OCI-LY1 (cell line): ENCODE data around the gene LSS.
"Not testable (repeated sequence)": the region's sequence is repeated elsewhere in the genome, so short reads cannot be mapped to it uniquely, and the experiment has no call there.

Source experiments
- H2AFZ ChIP-seq: fragments of 200-600 bp; sonication (generic), shearing (Covaris generic); 2 replicates; pipeline ENCODE4 v1.6.0; 2014; ENCODE audit warnings: antibody characterized with exemption, mild to moderate bottlenecking, low read length
- H3F3A ChIP-seq: fragments of 200-600 bp; sonication (generic), shearing (Covaris generic); 2 replicates; pipeline ENCODE4 v1.6.0; 2014; ENCODE audit warnings: mild to moderate bottlenecking, antibody characterized with exemption, low read length, moderate library complexity; ENCODE audit not compliant: insufficient read depth
- H3K27ac ChIP-seq: fragments of 200-600 bp; sonication (generic); 2 replicates; pipeline ENCODE4 v1.5.1; 2014; ENCODE audit warnings: low read length, mixed run types, mild to moderate bottlenecking, low read depth; ENCODE audit not compliant: poor library complexity, severe bottlenecking
- H3K27me3 ChIP-seq: fragments of 200-600 bp; sonication (generic); 2 replicates; pipeline ENCODE4 v1.6.0; 2014; ENCODE audit warnings: antibody characterized with exemption, mild to moderate bottlenecking, low read length, moderate library complexity; ENCODE audit not compliant: insufficient read depth
- H3K36me3 ChIP-seq: fragments of 200-600 bp; sonication (generic); 2 replicates; pipeline ENCODE4 v1.6.1; 2014; ENCODE audit warnings: mild to moderate bottlenecking, antibody characterized with exemption, low read length, moderate library complexity, mixed read lengths; ENCODE audit not compliant: insufficient read depth
- H3K4me1 ChIP-seq: fragments of 200-600 bp; sonication (generic); 2 replicates; pipeline ENCODE4 v1.5.1; 2014; ENCODE audit warnings: mild to moderate bottlenecking, low read length, moderate library complexity; ENCODE audit not compliant: insufficient read depth, severe bottlenecking
- H3K4me2 ChIP-seq: fragments of 200-600 bp; sonication (generic), shearing (Covaris generic); 2 replicates; pipeline ENCODE4 v1.6.1; 2014; ENCODE audit warnings: low read length
- H3K4me3 ChIP-seq: fragments of 200-600 bp; sonication (generic); 2 replicates; pipeline ENCODE4 v1.5.1; 2014; ENCODE audit warnings: low read length, low read depth, mild to moderate bottlenecking, mixed read lengths; ENCODE audit not compliant: poor library complexity, severe bottlenecking
- H3K79me2 ChIP-seq: fragments of 200-600 bp; shearing (Covaris generic); 2 replicates; pipeline ENCODE4 v1.6.1; 2016; ENCODE audit warnings: mixed run types, low read length, mixed read lengths; ENCODE audit not compliant: insufficient read depth
- H3K9ac ChIP-seq: fragments of 200-600 bp; sonication (generic), shearing (Covaris generic); 2 replicates; pipeline ENCODE4 v1.6.1; 2014; ENCODE audit warnings: mild to moderate bottlenecking, low read length, mixed read lengths
- H3K9me2 ChIP-seq: fragments of 200-600 bp; sonication (generic), shearing (Covaris generic); 2 replicates; pipeline ENCODE4 v1.6.1; 2014; ENCODE audit warnings: low read depth, mild to moderate bottlenecking, low read length, mixed read lengths
- H3K9me3 ChIP-seq: fragments of 200-600 bp; shearing (Covaris generic); 2 replicates; pipeline ENCODE4 v1.6.1; 2014; ENCODE audit warnings: low read length, mixed read lengths
- H4K20me1 ChIP-seq: fragments of 200-600 bp; sonication (generic), shearing (Covaris generic); 2 replicates; pipeline ENCODE4 v1.6.0; 2016; ENCODE audit warnings: mild to moderate bottlenecking, low read length; ENCODE audit not compliant: insufficient read depth
- EZH2 ChIP-seq: fragments of 200-600 bp; sonication (generic), shearing (Covaris generic); IDR thresholded peaks from 2 replicates; pipeline ENCODE4 v1.8.0; 2017; ENCODE audit warnings: borderline replicate concordance, mixed run types, mild to moderate bottlenecking, antibody characterized with exemption, low read length, moderate library complexity, mixed read lengths
- TF ChIP-seq, protein P1 (sequence below): fragments of 200-600 bp; sonication (generic), shearing (Covaris generic); IDR thresholded peaks from 2 replicates; pipeline ENCODE4 v1.5.1; 2017; ENCODE audit warnings: mild to moderate bottlenecking, antibody characterized with exemption, low read length, moderate library complexity, mixed read lengths

Gene LSS

DNA sequence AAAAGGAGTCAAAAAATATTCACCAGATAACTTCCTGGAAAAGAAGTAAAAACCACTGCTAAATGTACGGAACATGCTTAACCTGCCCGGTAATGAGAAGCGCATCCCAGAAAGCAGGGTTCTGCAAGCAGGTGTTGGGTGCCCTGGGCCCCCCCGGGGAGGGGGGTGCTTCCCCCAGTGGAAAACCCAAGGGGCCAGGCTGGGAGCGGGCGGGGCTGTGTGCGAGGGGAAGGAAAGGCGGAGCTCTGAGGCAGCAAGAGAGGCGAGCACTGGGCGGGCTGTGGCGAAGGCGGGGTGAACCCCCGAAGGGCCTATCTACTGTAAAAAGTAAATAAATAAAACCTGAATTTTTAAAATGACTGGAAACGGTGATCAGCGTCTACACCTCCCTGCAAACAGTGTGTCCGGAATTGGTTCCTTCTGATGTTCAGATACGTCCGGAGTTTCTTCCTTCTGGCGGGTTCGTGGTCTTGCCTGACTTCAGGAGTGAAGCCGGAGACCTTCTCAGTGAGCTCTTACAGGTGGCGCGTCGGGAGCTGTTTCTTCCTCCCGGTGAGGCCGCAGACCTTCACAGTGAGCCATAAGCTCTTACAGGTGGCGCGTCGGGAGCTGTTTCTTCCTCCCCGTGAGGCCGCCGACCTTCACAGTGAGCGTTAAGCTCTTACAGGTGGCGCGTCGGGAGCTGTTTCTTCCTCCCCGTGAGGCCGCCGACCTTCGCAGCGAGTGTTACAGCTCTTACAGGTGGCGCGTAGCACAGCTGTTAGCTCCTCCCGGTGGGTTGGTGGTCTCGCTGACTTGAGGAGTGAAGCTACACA is 86.6 kb downstream of the LSS start:
- Histone ChIP-seq H2AFZ (no peak overlapping the region), H3K4me2 (no peak overlapping the region)

DNA sequence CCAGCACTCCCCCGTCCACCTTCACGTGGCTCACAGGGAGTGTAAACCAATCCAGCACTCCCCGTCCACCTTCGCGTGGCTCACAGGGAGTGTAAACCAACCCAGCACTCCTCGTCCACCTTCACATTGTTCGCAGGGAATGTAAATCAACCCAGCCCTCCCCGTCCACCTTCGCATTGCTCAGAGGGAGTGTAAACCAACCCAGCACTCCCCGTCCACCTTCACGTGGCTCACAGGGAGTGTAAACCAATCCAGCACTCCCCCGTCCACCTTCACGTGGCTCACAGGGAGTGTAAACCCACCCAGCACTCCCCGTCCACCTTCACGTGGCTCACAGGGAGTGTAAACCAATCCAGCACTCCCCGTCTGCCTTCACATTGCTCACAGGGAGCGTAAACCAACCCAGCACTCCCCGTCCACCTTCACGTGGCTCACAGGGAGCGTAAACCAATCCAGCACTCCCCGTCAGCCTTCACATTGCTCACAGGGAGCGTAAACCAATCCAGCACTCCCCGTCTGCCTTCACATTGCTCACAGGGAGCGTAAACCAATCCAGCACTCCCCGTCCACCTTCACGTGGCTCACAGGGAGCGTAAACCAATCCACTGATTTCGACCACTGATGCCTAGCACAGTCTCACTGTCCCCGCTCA is 88.1 kb downstream of the LSS start:
- not testable (repeated sequence) for H3K4me3 ChIP-seq, H3K4me2 ChIP-seq, H3K9me3 ChIP-seq

More for the DNA sequence above, 86.6 kb downstream of the LSS start:
- Histone ChIP-seq H3K4me3 (no peak overlapping the region), H3K4me1 (peaks cover 6% of the 10 kb centered on the region), H3K9ac (no peak overlapping the region), H4K20me1 (no peaks in the 10 kb centered on the region), H3F3A (no peaks in the 10 kb centered on the region), H3K9me3 (no peaks in the 10 kb centered on the region), H3K27ac (no peak overlapping the region), H3K36me3 (no peaks in the 10 kb centered on the region), H3K9me2 (no peaks in the 10 kb centered on the region), H3K79me2 (no peaks in the 10 kb centered on the region), H3K27me3 (0 out of 2 replicates have a peak, but pooled peaks cover 4% of the 10 kb centered on the region)
- TF ChIP-seq, protein P1, sequence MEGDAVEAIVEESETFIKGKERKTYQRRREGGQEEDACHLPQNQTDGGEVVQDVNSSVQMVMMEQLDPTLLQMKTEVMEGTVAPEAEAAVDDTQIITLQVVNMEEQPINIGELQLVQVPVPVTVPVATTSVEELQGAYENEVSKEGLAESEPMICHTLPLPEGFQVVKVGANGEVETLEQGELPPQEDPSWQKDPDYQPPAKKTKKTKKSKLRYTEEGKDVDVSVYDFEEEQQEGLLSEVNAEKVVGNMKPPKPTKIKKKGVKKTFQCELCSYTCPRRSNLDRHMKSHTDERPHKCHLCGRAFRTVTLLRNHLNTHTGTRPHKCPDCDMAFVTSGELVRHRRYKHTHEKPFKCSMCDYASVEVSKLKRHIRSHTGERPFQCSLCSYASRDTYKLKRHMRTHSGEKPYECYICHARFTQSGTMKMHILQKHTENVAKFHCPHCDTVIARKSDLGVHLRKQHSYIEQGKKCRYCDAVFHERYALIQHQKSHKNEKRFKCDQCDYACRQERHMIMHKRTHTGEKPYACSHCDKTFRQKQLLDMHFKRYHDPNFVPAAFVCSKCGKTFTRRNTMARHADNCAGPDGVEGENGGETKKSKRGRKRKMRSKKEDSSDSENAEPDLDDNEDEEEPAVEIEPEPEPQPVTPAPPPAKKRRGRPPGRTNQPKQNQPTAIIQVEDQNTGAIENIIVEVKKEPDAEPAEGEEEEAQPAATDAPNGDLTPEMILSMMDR, result no peak

DNA sequence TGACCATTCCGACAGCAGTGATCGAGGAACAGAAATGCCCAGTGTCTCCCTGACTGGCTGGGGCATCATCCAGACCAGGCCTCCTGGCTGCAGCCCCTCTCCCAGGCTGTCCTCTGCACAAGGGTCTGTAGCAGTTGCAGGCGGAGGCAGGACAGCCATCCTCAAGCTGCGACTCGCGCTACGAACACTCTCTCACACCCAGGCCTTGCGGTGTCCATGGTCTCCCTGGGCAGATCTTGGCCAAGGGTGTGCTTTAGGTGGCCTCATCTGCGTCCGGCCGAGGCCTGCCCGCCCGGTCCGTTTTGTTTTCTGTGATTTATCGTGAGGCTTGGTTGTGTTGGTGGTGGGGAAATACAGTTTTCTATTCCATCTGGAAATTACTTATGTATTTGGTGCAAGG is 88.9 kb downstream of the LSS start:
- H3K79me2 ChIP-seq, result no peaks in the 10 kb centered on the region
- H3F3A ChIP-seq, result no peaks in the 10 kb centered on the region
- no peak for TF ChIP-seq EZH2
- TF ChIP-seq, protein P1, result no peak
- no peaks in the 10 kb centered on the region for H3K36me3 ChIP-seq
- H3K27me3 ChIP-seq, result 0 out of 2 replicates have a peak, but pooled peaks cover 4% of the 10 kb centered on the region
- H3K9me2 ChIP-seq, result no peaks in the 10 kb centered on the region
- no peaks in the 10 kb centered on the region for H4K20me1 ChIP-seq
- H3K27ac ChIP-seq, result no peak overlapping the region
- peaks cover 6% of the 10 kb centered on the region for H3K4me1 ChIP-seq
- H3K9ac ChIP-seq, result no peak overlapping the region
- no peak overlapping the region for H3K4me2 ChIP-seq
- no peak overlapping the region for H3K4me3 ChIP-seq
- H3K9me3 ChIP-seq, result no peaks in the 10 kb centered on the region
- no peak overlapping the region for H2AFZ ChIP-seq

More for the DNA sequence above, 88.1 kb downstream of the LSS start:
- not testable (repeated sequence) for H3K27me3 ChIP-seq, H4K20me1 ChIP-seq, H3K9me2 ChIP-seq, H3K4me1 ChIP-seq, H3K36me3 ChIP-seq, H3K27ac ChIP-seq, H3K79me2 ChIP-seq, H3K9ac ChIP-seq, H3F3A ChIP-seq, H2AFZ ChIP-seq
